ENCODE results near the gene SPATA31D1. TPM values are rescaled to one million over a fixed set of nuclear protein-coding genes. Genes with fewer than 3 reads are reported as not detected.
A peak's percentile ranks its signal among the peaks of the same experiment; 100 is the strongest.

Gene SPATA31D1
- total and polyA plus RNA-seq, 7 donors, result 0.03 TPM; not detected in 6

GRCh38 chr9:82012276-82012675, 23.7 kb downstream of the SPATA31D1 start:
- WGBS, 3 donors, result 89 to 96% (median 94%) methylated on average over 1 of the region's 1 CpG
- no peaks in the 10 kb centered on the region for H3K4me1 ChIP-seq
- no peaks in the 10 kb centered on the region for H3K36me3 ChIP-seq (ENCODE audit: insufficient read depth in 1 of 2, low read depth in 1 of 2)
- no peaks in the 10 kb centered on the region for H3K9me3 ChIP-seq
- no peak overlapping the region for H3K4me3 ChIP-seq
- TF ChIP-seq, protein P1, sequence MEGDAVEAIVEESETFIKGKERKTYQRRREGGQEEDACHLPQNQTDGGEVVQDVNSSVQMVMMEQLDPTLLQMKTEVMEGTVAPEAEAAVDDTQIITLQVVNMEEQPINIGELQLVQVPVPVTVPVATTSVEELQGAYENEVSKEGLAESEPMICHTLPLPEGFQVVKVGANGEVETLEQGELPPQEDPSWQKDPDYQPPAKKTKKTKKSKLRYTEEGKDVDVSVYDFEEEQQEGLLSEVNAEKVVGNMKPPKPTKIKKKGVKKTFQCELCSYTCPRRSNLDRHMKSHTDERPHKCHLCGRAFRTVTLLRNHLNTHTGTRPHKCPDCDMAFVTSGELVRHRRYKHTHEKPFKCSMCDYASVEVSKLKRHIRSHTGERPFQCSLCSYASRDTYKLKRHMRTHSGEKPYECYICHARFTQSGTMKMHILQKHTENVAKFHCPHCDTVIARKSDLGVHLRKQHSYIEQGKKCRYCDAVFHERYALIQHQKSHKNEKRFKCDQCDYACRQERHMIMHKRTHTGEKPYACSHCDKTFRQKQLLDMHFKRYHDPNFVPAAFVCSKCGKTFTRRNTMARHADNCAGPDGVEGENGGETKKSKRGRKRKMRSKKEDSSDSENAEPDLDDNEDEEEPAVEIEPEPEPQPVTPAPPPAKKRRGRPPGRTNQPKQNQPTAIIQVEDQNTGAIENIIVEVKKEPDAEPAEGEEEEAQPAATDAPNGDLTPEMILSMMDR (IDR thresholded peaks at IDR 0.05), result no peak
- ATAC-seq (no peak), DNase-seq (no peak)
- no peak overlapping the region for H3K27ac ChIP-seq
- intact Hi-C loops (cut with DNase I), result loop anchor here in 1 of 2 donors (10.0 kb wide), 1 partner anchor 503 kb away; no protein-coding TSS in a partner anchor
- H3K27me3 ChIP-seq (ENCODE audit: insufficient read depth in 3 of 3, low read length in 2 of 3), result no peaks in the 10 kb centered on the region

GRCh38 chr9:82020331-82020730, 31.8 kb downstream of the SPATA31D1 start:
- Histone ChIP-seq H3K27ac (no peak overlapping the region), H3K27me3 (ENCODE audit: insufficient read depth in 3 of 3, low read length in 2 of 3) (no peaks in the 10 kb centered on the region), H3K4me3 (no peak overlapping the region), H3K36me3 (ENCODE audit: insufficient read depth in 1 of 2, low read depth in 1 of 2) (no peaks in the 10 kb centered on the region), H3K9me3 (no peaks in the 10 kb centered on the region), H3K4me1 (peaks cover 11% of the 10 kb centered on the region)
- ATAC-seq, result no peak
- no peak for DNase-seq
- intact Hi-C loops (cut with DNase I), result no loop called here
- TF ChIP-seq, protein P1 (IDR thresholded peaks at IDR 0.05), result no peak

GRCh38 chr9:82021198-82021597, 32.6 kb downstream of the SPATA31D1 start:
- Histone ChIP-seq H3K27ac (peak overlapping the region; percentile 77), H3K27me3 (ENCODE audit: insufficient read depth in 3 of 3, low read length in 2 of 3) (no peaks in the 10 kb centered on the region), H3K36me3 (ENCODE audit: insufficient read depth in 1 of 2, low read depth in 1 of 2) (no peaks in the 10 kb centered on the region), H3K4me3 (no peak overlapping the region), H3K4me1 (peaks cover 11% of the 10 kb centered on the region), H3K9me3 (no peaks in the 10 kb centered on the region)
- peak; percentile 33 to 56 for DNase-seq
- intact Hi-C loops (cut with DNase I), result no loop called here
- ATAC-seq, result peak; percentile 100
- TF ChIP-seq, protein P1 (IDR thresholded peaks at IDR 0.05), result no peak

DNA sequence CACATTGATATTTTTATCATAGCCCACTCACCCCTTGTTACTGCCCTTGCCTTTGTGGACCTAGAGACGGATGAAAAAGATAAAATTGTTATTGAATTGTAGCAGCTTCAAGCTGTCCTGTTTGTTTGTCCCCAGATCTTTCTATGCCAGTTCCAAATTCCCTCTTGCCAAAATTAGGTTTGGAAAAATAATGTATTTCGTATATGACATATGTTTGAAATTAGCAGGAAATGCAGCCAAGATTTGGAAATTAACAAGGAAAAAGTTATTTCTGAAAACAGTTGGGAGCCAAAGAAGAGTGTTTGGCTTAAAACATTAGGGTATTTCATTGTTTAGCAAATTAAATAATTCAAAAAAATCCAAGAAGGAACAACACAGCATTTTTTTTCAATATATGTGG, 33.5 kb downstream of the SPATA31D1 start:
- H3K27ac ChIP-seq, result no peak overlapping the region
- H3K9me3 ChIP-seq, result no peaks in the 10 kb centered on the region
- H3K36me3 ChIP-seq (ENCODE audit: insufficient read depth in 1 of 2, low read depth in 1 of 2), result no peaks in the 10 kb centered on the region
- H3K4me3 ChIP-seq, result no peak overlapping the region
- intact Hi-C loops (cut with DNase I), result no loop called here
- ATAC-seq (no peak), DNase-seq (no peak)
- 73 to 89% (median 82%) methylated on average over 2 of the region's 2 CpGs for WGBS, 3 donors
- H3K27me3 ChIP-seq (ENCODE audit: insufficient read depth in 3 of 3, low read length in 2 of 3), result no peaks in the 10 kb centered on the region
- TF ChIP-seq, protein P1 (IDR thresholded peaks at IDR 0.05), result no peak
- H3K4me1 ChIP-seq, result peaks cover 11% of the 10 kb centered on the region

DNA sequence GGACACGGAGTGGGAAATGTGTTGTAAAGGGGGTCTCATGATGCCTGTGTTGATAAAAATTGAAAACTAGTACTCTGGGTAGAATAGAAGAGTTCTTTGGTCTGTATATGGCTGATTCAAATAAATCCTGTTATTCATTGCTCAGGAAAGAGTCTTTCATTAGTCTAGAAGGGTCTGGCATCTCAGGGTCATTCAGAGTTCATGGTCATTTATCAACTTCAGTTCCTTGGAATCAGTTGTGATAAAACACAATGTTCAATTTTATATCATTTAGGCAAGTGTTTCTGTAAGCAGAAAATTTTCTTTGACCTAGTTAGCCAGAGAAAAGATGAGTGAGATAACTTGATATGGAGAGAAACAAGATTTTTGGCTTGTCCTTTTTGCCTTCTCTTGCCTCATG, 36.3 kb downstream of the SPATA31D1 start:
- ATAC-seq (no peak), DNase-seq (no peak)
- Histone ChIP-seq H3K4me1 (peaks cover 11% of the 10 kb centered on the region), H3K9me3 (no peaks in the 10 kb centered on the region), H3K4me3 (no peak overlapping the region), H3K27me3 (ENCODE audit: insufficient read depth in 3 of 3, low read length in 2 of 3) (no peaks in the 10 kb centered on the region), H3K27ac (no peak overlapping the region), H3K36me3 (ENCODE audit: insufficient read depth in 1 of 2, low read depth in 1 of 2) (no peaks in the 10 kb centered on the region)
- TF ChIP-seq, protein P1 (IDR thresholded peaks at IDR 0.05), result no peak
- 97 to 100% (median 98%) methylated on average over 1 of the region's 1 CpG for WGBS, 3 donors
- intact Hi-C loops (cut with DNase I), result no loop called here
